H1 (cell line): Measurements from ENCODE around the gene PGAP2. TPM values are rescaled to one million over a fixed set of nuclear protein-coding genes. Genes with fewer than 3 reads are reported as not detected.

Experiments used
- CTCF ChIA-PET: fragments of 300-600 bp; sonication (Branson Sonifier 250); formaldehyde crosslinking; loops from one replicate; lab custom pipeline; 2021; ENCODE audit not compliant: partially characterized antibody; lab: Charles Lee
- POLR2A ChIA-PET: fragments of 300-600 bp; sonication (Branson Sonifier 250); formaldehyde crosslinking; loops from one replicate; lab custom pipeline; 2021; ENCODE audit warnings: inconsistent platforms; ENCODE audit not compliant: partially characterized antibody; lab: Charles Lee
- DNase-seq, 2 experiments: peaks; one replicate each; pipeline versions ENCODE4 v3.0.0 to v3.0.0-alpha.2; 2010 to 2022; ENCODE audit warnings: low spot score in 2 of 2, low read depth in 1 of 2, mixed read lengths in 1 of 2
- FAIRE-seq: peaks from 2 replicates; lab custom pipeline; 2011; peaks lifted over from hg19 to GRCh38; lab: Jason Lieb, UNC
- H2AFZ ChIP-seq: 2 replicates; pipeline ENCODE4 v1.8.1; 2012; ENCODE audit warnings: low read length, inconsistent platforms
- H2AK5ac ChIP-seq: 2 replicates; pipeline ENCODE4 v1.6.1; 2013; ENCODE audit warnings: low read depth, low read length
- H2BK120ac ChIP-seq: replicated peaks from 2 replicates; pipeline ENCODE3; 2013; ENCODE audit warnings: low read depth, low read length, inconsistent platforms
- H2BK12ac ChIP-seq: 2 replicates; pipeline ENCODE4 v1.6.1; 2013; ENCODE audit warnings: low read depth, low read length
- H2BK15ac ChIP-seq: 2 replicates; pipeline ENCODE4 v1.6.1; 2013; ENCODE audit warnings: low read length
- H2BK20ac ChIP-seq: 2 replicates; pipeline ENCODE4 v1.6.1; 2013; ENCODE audit warnings: low read length
- H2BK5ac ChIP-seq: 2 replicates; pipeline ENCODE4 v1.6.1; 2013; ENCODE audit warnings: low read depth, low read length
- H3K14ac ChIP-seq: 2 replicates; pipeline ENCODE4 v1.6.1; 2013; ENCODE audit warnings: inconsistent platforms; ENCODE audit not compliant: insufficient read length
- H3K18ac ChIP-seq: 2 replicates; pipeline ENCODE4 v1.6.1; 2013; ENCODE audit warnings: low read length; ENCODE audit errors: extremely low read depth
- H3K23ac ChIP-seq: 2 replicates; pipeline ENCODE4 v1.6.1; 2013; ENCODE audit warnings: inconsistent platforms; ENCODE audit not compliant: insufficient read length
- H3K23me2 ChIP-seq: 2 replicates; pipeline ENCODE4 v1.6.1; 2013; ENCODE audit warnings: low read depth, low read length
- H3K27ac ChIP-seq: 2 replicates; pipeline ENCODE4 v1.6.1; 2011; ENCODE audit warnings: low read depth, low read length, inconsistent platforms
- H3K27me3 ChIP-seq, 4 experiments: replicated peaks in 1 of 4; 1 replicate in 1 of 4; 2 replicates in 3 of 4; pipeline versions ENCODE4 v1.6.1 to v1.8.1; 2011 to 2013; ENCODE audit warnings: low read length in 3 of 4, mild to moderate bottlenecking in 3 of 4, inconsistent platforms in 2 of 4, mixed read lengths in 2 of 4, moderate library complexity in 1 of 4; ENCODE audit not compliant: control insufficient read depth in 3 of 4, insufficient read depth in 3 of 4; ENCODE audit errors: extremely low read depth in 1 of 4
- H3K36me3 ChIP-seq, 4 experiments: 2 replicates each; pipeline versions ENCODE4 v1.6.1 to v1.8.1; 2011 to 2013; ENCODE audit warnings: mild to moderate bottlenecking in 4 of 4, low read length in 3 of 4, moderate library complexity in 2 of 4, control low read depth in 1 of 4, inconsistent platforms in 1 of 4; ENCODE audit not compliant: insufficient read depth in 4 of 4, control insufficient read depth in 2 of 4
- H3K4ac ChIP-seq: replicated peaks from 2 replicates; pipeline ENCODE3; 2013; ENCODE audit warnings: low read length, low read depth, mixed read lengths, inconsistent platforms; ENCODE audit not compliant: insufficient read length
- H3K4me1 ChIP-seq, 4 experiments: replicated peaks in 1 of 4; 1 replicate in 1 of 4; 2 replicates in 3 of 4; pipeline versions ENCODE4 v1.6.1 to v1.8.1; 2011 to 2013; ENCODE audit warnings: low read length in 3 of 4, inconsistent platforms in 2 of 4, mixed read lengths in 1 of 4; ENCODE audit not compliant: insufficient read depth in 4 of 4, control insufficient read depth in 3 of 4
- H3K4me2 ChIP-seq, 2 experiments: 2 replicates each; pipeline versions ENCODE4 v1.6.1 to v1.8.1; 2011 to 2013; ENCODE audit warnings: low read depth in 2 of 2, low read length in 2 of 2, control low read depth in 1 of 2, inconsistent platforms in 1 of 2, mild to moderate bottlenecking in 1 of 2; ENCODE audit not compliant: insufficient read depth in 1 of 2
- H3K4me3 ChIP-seq, 4 experiments: fragments of 200-600, 300-600 bp in 1 of 4; sonication (generic), shearing (Covaris generic), sonication (Bioruptor Twin) in 1 of 4; 2 replicates each; pipeline versions ENCODE4 v1.5.1 to v1.8.1; 2011 to 2016; ENCODE audit warnings: low read length in 4 of 4, low read depth in 3 of 4, control low read depth in 2 of 4, inconsistent platforms in 2 of 4, mild to moderate bottlenecking in 2 of 4, mixed read lengths in 1 of 4, moderate library complexity in 1 of 4; ENCODE audit not compliant: insufficient read depth in 2 of 4; ENCODE audit errors: extremely low read depth in 1 of 4
- H3K56ac ChIP-seq: replicated peaks from 2 replicates; pipeline ENCODE3; 2013; ENCODE audit warnings: low read depth, mild to moderate bottlenecking, mixed read lengths, low read length, inconsistent platforms; ENCODE audit not compliant: insufficient read length
- H3K79me1 ChIP-seq: 2 replicates; pipeline ENCODE4 v1.6.1; 2013; ENCODE audit warnings: low read depth, low read length, control low read depth
- H3K79me2 ChIP-seq, 2 experiments: 2 replicates each; pipeline versions ENCODE4 v1.6.1 to v1.8.1; 2012 to 2013; ENCODE audit warnings: low read length in 2 of 2, mild to moderate bottlenecking in 2 of 2, inconsistent platforms in 1 of 2; ENCODE audit not compliant: insufficient read depth in 2 of 2, control insufficient read depth in 1 of 2
- H3K9ac ChIP-seq, 4 experiments: replicated peaks in 1 of 4; 1 replicate in 1 of 4; 2 replicates in 3 of 4; pipeline versions ENCODE4 v1.6.1 to v1.8.1; 2011 to 2013; ENCODE audit warnings: low read depth in 3 of 4, low read length in 3 of 4, control low read depth in 2 of 4, mild to moderate bottlenecking in 2 of 4, moderate library complexity in 2 of 4, inconsistent platforms in 1 of 4; ENCODE audit errors: extremely low read depth in 1 of 4
- H3K9me3 ChIP-seq, 2 experiments: 2 replicates each; pipeline versions ENCODE4 v1.6.1 to v1.8.1; 2012 to 2013; ENCODE audit warnings: mild to moderate bottlenecking in 2 of 2, moderate library complexity in 2 of 2, control low read depth in 1 of 2, inconsistent platforms in 1 of 2, low read depth in 1 of 2, low read length in 1 of 2, mixed read lengths in 1 of 2; ENCODE audit not compliant: insufficient read depth in 2 of 2
- H4K20me1 ChIP-seq, 2 experiments: replicated peaks in 1 of 2; 2 replicates each; pipeline versions ENCODE3 to v1.8.1; 2011 to 2013; ENCODE audit warnings: inconsistent platforms in 2 of 2, low read length in 2 of 2, mild to moderate bottlenecking in 1 of 2; ENCODE audit not compliant: insufficient read depth in 2 of 2, control insufficient read depth in 1 of 2
- H4K5ac ChIP-seq: 2 replicates; pipeline ENCODE4 v1.6.1; 2013; ENCODE audit warnings: low read length, low read depth, mixed read lengths, inconsistent platforms; ENCODE audit not compliant: insufficient read length
- H4K8ac ChIP-seq: 2 replicates; pipeline ENCODE4 v1.8.0; 2013; ENCODE audit warnings: mild to moderate bottlenecking, moderate library complexity, low read length, inconsistent platforms; ENCODE audit not compliant: insufficient read depth; ENCODE audit errors: extremely low read depth
- H4K91ac ChIP-seq: replicated peaks from 2 replicates; pipeline ENCODE3; 2013; ENCODE audit warnings: low read length, mixed read lengths, inconsistent platforms; ENCODE audit not compliant: insufficient read length
- BCL11A ChIP-seq, 2 experiments: IDR thresholded peaks; one replicate each; pipeline ENCODE4 v1.6.1; 2011; ENCODE audit warnings: low read depth in 2 of 2, low read length in 2 of 2, mild to moderate bottlenecking in 2 of 2
- EP300 ChIP-seq, 2 experiments: IDR thresholded peaks; 1 replicate in 1 of 2; 2 replicates in 1 of 2; pipeline ENCODE4 v1.6.1; 2011 to 2012; ENCODE audit warnings: low read depth in 2 of 2, low read length in 2 of 2, mild to moderate bottlenecking in 2 of 2, borderline replicate concordance in 1 of 2, inconsistent platforms in 1 of 2, moderate library complexity in 1 of 2
- RBBP5 ChIP-seq: IDR thresholded peaks from 2 replicates; pipeline ENCODE4 v1.7.1; 2012; ENCODE audit warnings: low read depth, mild to moderate bottlenecking, inconsistent platforms, low read length, moderate library complexity, borderline replicate concordance
- RFX5 ChIP-seq: IDR thresholded peaks from 2 replicates; pipeline ENCODE4 v1.6.1; 2011; ENCODE audit warnings: low read depth, low read length, improper control_type of control experiment, borderline replicate concordance
- SIRT6 ChIP-seq: IDR thresholded peaks from one replicate; pipeline ENCODE4 v1.7.1; 2012; ENCODE audit warnings: low read length, inconsistent platforms
- WGBS, 2 experiments: shearing (Covaris generic) in 1 of 2; methylation state at CpG; one replicate each; pipeline versions ENCODE4 v1.1.6 to v1.1.7; 2013 to 2015; ENCODE audit warnings: low lambda C conversion rate in 2 of 2, mixed read lengths in 2 of 2, inconsistent platforms in 1 of 2, low coverage in 1 of 2, missing lambda C conversion rate in 1 of 2; ENCODE audit not compliant: insufficient replicate concordance in 2 of 2, insufficient coverage in 1 of 2, insufficient read length in 1 of 2; ENCODE audit errors: extremely low coverage in 1 of 2, missing lambda C conversion rate in 1 of 2; 5-methylcytosine and 5-hydroxymethylcytosine counted together
- polyA plus RNA-seq, 7 experiments: library from polyadenylated mRNA; depleted of rRNA in 3 of 7; stranded (reverse) in 5 of 7; unstranded in 2 of 7; fragments of >200 nt in 5 of 7; fragments of 200-250 nt in 2 of 7; gene quantifications; 1 replicate in 5 of 7; 2 replicates in 1 of 7; 4 replicates in 1 of 7; pipeline versions ENCODE4 v1.2.1 to v1.2.3, GENCODE V29; 2011 to 2013; ENCODE audit warnings: missing spikeins in 2 of 7, mixed read lengths in 2 of 7
- total RNA-seq: library from RNA; stranded (reverse); fragmentation: NEBNext Ultra II Directional; extraction: Animal tissue kit (Norgen Biotek cat#: 25700); gene quantifications from 2 replicates; pipeline ENCODE4 v1.2.1, GENCODE V29; 2021

Gene PGAP2
- total and polyA plus RNA-seq, 2 of the 8 experiments (the other 6 are each of a cell fraction or from before 2014, with no cell fraction given) = 56.5 to 106 TPM

DNA sequence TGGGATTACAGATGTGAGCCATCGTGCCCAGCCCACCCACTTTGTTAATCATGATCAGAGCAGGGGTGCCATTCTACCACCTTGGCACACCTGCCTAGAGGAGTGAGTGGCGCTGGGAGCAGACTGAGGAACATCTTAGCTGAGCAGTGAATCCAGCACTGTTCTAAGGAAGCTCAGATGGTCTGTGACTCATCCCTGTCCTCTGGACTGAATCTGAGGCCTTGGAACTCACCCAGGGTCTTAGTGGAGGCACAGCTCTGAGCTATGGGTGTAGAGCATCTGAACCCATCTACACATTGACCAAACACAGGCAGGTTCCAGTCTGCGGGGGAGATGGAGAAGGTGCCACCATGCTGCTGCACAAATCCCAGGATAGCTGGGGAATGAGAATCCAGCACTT, 14.9 kb downstream of the PGAP2 start:
- H3K4me2 ChIP-seq = no peak overlapping the region
- H3K23me2 ChIP-seq = peaks cover 2% of the 10 kb centered on the region; the same call in 1 of the 2 replicates
- H3K9ac ChIP-seq = no peak overlapping the region
- CTCF ChIA-PET = interaction anchor here (0.9 to 2.2 kb wide), 9 partner anchors 8 to 250 kb away, joined by 3 to 11 read pairs (median 4); partner anchors contain the start of gene RHOG
- H3K9me3 ChIP-seq = no peaks in the 10 kb centered on the region
- FAIRE-seq (no peak), DNase-seq (no peak)
- no peak overlapping the region for H2BK12ac ChIP-seq
- no peaks in the 10 kb centered on the region for H3K79me2 ChIP-seq
- POLR2A ChIA-PET = interaction anchor here (0.7 to 1.3 kb wide), 3 partner anchors 10 to 17 kb away, joined by 3 to 8 read pairs (median 3); partner anchors contain the start of gene PGAP2
- no peak overlapping the region for H4K91ac ChIP-seq
- H3K56ac ChIP-seq = no peak overlapping the region
- H4K5ac ChIP-seq = no peak overlapping the region
- H2AK5ac ChIP-seq = no peak overlapping the region
- H4K20me1 ChIP-seq = peaks cover 0 to 3% of the 10 kb centered on the region in 2 experiments
- H2BK20ac ChIP-seq = no peak overlapping the region
- H4K8ac ChIP-seq = no peak overlapping the region
- no peak overlapping the region for H3K14ac ChIP-seq
- peaks cover 4 to 14% (median 9%) of the 10 kb centered on the region in 4 experiments; a peak in 5 of 8 replicates for H3K36me3 ChIP-seq
- no peak overlapping the region for H3K4ac ChIP-seq
- no peaks in the 10 kb centered on the region for H3K27me3 ChIP-seq
- H2BK120ac ChIP-seq = no peak overlapping the region
- H2BK15ac ChIP-seq = no peak overlapping the region
- WGBS, 2 experiments = 98% methylated on average over 3 of the region's 3 CpGs; no CpG with 5 or more reads in 1 of the 2 experiments
- peaks cover 22 to 32% (median 24%) of the 10 kb centered on the region in 4 experiments for H3K4me1 ChIP-seq
- H2AFZ ChIP-seq = no peak overlapping the region
- no peak overlapping the region for H2BK5ac ChIP-seq
- H3K79me1 ChIP-seq = no peaks in the 10 kb centered on the region
- H3K18ac ChIP-seq = no peak overlapping the region
- no peak overlapping the region for H3K23ac ChIP-seq
- no peak overlapping the region for H3K27ac ChIP-seq
- no peak overlapping the region for H3K4me3 ChIP-seq
- TF ChIP-seq BCL11A (IDR thresholded peaks at IDR 0.05; ENCODE audit: low read depth in 2 of 2, low read length in 2 of 2) (no peak), RFX5 (no peak), RBBP5 (no peak), EP300 (IDR thresholded peaks at IDR 0.05; ENCODE audit: borderline replicate concordance in 1 of 2, low read depth in 2 of 2, low read length in 2 of 2) (no peak), SIRT6 (no peak)
